ENCODE results near the gene PARD6B. TPM values are rescaled to one million over a fixed set of nuclear protein-coding genes. Genes with fewer than 3 reads are reported as not detected.

PARD6B gene
- total and polyA plus RNA-seq, 2 donors (not counting 3 experiments of a cell fraction or from before 2014, with no cell fraction given) = 0.03 TPM; not detected in 1

DNA sequence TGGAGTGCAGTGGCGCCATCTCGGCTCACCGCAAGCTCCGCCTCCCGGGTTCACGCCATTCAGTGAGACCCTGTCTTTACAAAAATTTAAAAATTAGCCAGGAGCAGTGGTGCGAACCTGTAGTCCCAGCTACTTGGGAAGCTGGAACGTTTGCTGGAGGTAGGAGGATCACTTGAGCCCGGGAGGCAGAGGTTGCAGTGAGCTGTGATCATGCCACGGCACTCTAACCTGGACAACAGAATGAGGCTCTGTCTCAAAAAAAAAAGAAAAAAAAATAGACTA, 5.7 kb upstream of the PARD6B start:
- TF ChIP-seq GATA2 (IDR thresholded peaks at IDR 0.05; ENCODE audit: insufficient read depth, insufficient read length, low read depth, low read length) = no peak
- TF ChIP-seq POLR2A (IDR thresholded peaks at IDR 0.05; ENCODE audit: low read depth, low read length) = no peak
- TF ChIP-seq JUN (IDR thresholded peaks at IDR 0.05; ENCODE audit: borderline replicate concordance, insufficient read depth, insufficient read length, low read depth) = no peak
- TF ChIP-seq CTCF (IDR thresholded peaks at IDR 0.05; ENCODE audit: extremely low read depth in 1 of 2, insufficient read depth in 1 of 2, low read depth in 1 of 2, low read length in 2 of 2) = no peak
- TF ChIP-seq POLR2AphosphoS5 (IDR thresholded peaks at IDR 0.05; ENCODE audit: insufficient read depth, low read depth, low read length) = no peak
- TF ChIP-seq FOS (IDR thresholded peaks at IDR 0.05; ENCODE audit: borderline replicate concordance, insufficient read depth, low read length) = no peak
- TF ChIP-seq MYC (IDR thresholded peaks at IDR 0.05; ENCODE audit: low read depth, low read length) = no peak
- no peak for TF ChIP-seq EZH2 (IDR thresholded peaks at IDR 0.05; ENCODE audit: borderline replicate concordance, low read depth, low read length, severe bottlenecking)
- TF ChIP-seq, protein P1, sequence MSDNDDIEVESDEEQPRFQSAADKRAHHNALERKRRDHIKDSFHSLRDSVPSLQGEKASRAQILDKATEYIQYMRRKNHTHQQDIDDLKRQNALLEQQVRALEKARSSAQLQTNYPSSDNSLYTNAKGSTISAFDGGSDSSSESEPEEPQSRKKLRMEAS (IDR thresholded peaks at IDR 0.05; ENCODE audit: insufficient read depth, insufficient read length) = no peak
- no peaks in the 10 kb centered on the region for H3K79me2 ChIP-seq (ENCODE audit: control insufficient read depth, insufficient read depth, low read length)
- DNase-seq (ENCODE audit: low read depth, low spot score) = no peak
- no peak overlapping the region for H3K27ac ChIP-seq (ENCODE audit: insufficient read depth, low read depth, low read length)
- no peak for FAIRE-seq
- H4K20me1 ChIP-seq (replicated peaks; ENCODE audit: control insufficient read depth, extremely low read depth, insufficient read depth, low read length) = no peaks in the 10 kb centered on the region
- no peak overlapping the region for H3K4me2 ChIP-seq (ENCODE audit: insufficient read depth, low read length)
- no peak overlapping the region for H3K9ac ChIP-seq (replicated peaks; ENCODE audit: extremely low read depth, insufficient read depth, low read length)
- H3K4me3 ChIP-seq (replicated peaks in 1 of 3; ENCODE audit: insufficient read depth in 1 of 3, low read depth in 1 of 3, low read length in 3 of 3) = no peak overlapping the region
- H3K27me3 ChIP-seq (ENCODE audit: control insufficient read depth in 2 of 2, insufficient read depth in 2 of 2, low read length in 2 of 2) = peaks cover 12% of the 10 kb centered on the region in 2 experiments
- ChIA-PET CTCF (interaction anchor here (1.1 kb wide), 1 partner anchor 12 kb away, joined by 3 read pairs; no protein-coding TSS in a partner anchor), POLR2A (no interaction called here)
- no peaks in the 10 kb centered on the region for H3K4me1 ChIP-seq (ENCODE audit: control insufficient read depth, extremely low read depth, insufficient read depth, low read length)
- intact Hi-C loops (cut with micrococcal nuclease) = no loop called here
- H3K9me3 ChIP-seq (replicated peaks; ENCODE audit: control insufficient read depth, insufficient read depth, low read length) = no peaks in the 10 kb centered on the region
- dilution Hi-C loops (cut with MboI; ENCODE audit: extremely low pct_ligation_motif_present, low sequenced_read_pairs) = no loop called here
- no peaks in the 10 kb centered on the region for H3K9me1 ChIP-seq (replicated peaks; ENCODE audit: control insufficient read depth, extremely low read depth, insufficient read depth, low read length)
- BruUV-seq (replicated peaks) = no TSS peak
- H3K36me3 ChIP-seq (ENCODE audit: control insufficient read depth in 2 of 2, extremely low read depth in 1 of 2, insufficient read depth in 2 of 2, low read length in 2 of 2) = no peaks in the 10 kb centered on the region
- no peak overlapping the region for H2AFZ ChIP-seq (ENCODE audit: low read depth, low read length)

Data from endothelial cell of umbilical vein (primary cell).